Osteoblast (primary cell): ENCODE results near the gene LSP1. TPM values are rescaled to one million over a fixed set of nuclear protein-coding genes. Genes with fewer than 3 reads are reported as not detected.

Experiments
- DNase-seq: peaks from one replicate; pipeline ENCODE4 v3.0.0; 2011; ENCODE audit warnings: low spot score, mixed read lengths; ENCODE audit not compliant: insufficient read length; ENCODE audit errors: missing footprints
- H2AFZ ChIP-seq: 2 replicates; pipeline ENCODE4 v1.6.0; 2011; ENCODE audit warnings: mild to moderate bottlenecking, low read length
- H3K27ac ChIP-seq: 2 replicates; pipeline ENCODE4 v1.5.1; 2011; ENCODE audit warnings: mild to moderate bottlenecking, low read depth, low read length, moderate library complexity
- H3K27me3 ChIP-seq: 2 replicates; pipeline ENCODE4 v1.6.0; 2012; ENCODE audit warnings: mild to moderate bottlenecking, control low read depth, inconsistent platforms, low read length, moderate library complexity; ENCODE audit not compliant: insufficient read depth
- H3K36me3 ChIP-seq: 2 replicates; pipeline ENCODE4 v1.5.1; 2011; ENCODE audit warnings: mild to moderate bottlenecking, low read length, control low read depth, moderate library complexity; ENCODE audit not compliant: insufficient read depth
- H3K4me1 ChIP-seq: 2 replicates; pipeline ENCODE4 v1.5.1; 2011; ENCODE audit warnings: mild to moderate bottlenecking, low read length, control low read depth, moderate library complexity; ENCODE audit not compliant: insufficient read depth
- H3K4me2 ChIP-seq: 2 replicates; pipeline ENCODE4 v1.6.0; 2011; ENCODE audit warnings: mild to moderate bottlenecking, low read length; ENCODE audit not compliant: insufficient read depth
- H3K4me3 ChIP-seq: fragments of 200-600 bp; sonication (generic); 3 replicates; pipeline ENCODE4 v1.5.1; 2012; ENCODE audit warnings: mild to moderate bottlenecking, low read length, inconsistent platforms; ENCODE audit not compliant: insufficient read depth
- H3K79me2 ChIP-seq: 2 replicates; pipeline ENCODE4 v1.6.0; 2012; ENCODE audit warnings: mild to moderate bottlenecking, low read length, control low read depth, inconsistent platforms; ENCODE audit not compliant: insufficient read depth
- H3K9me3 ChIP-seq: 2 replicates; pipeline ENCODE4 v1.5.1; 2011; ENCODE audit warnings: low read depth, low read length, control low read depth
- H4K20me1 ChIP-seq: 2 replicates; pipeline ENCODE4 v1.6.0; 2012; ENCODE audit warnings: mild to moderate bottlenecking, low read length, control low read depth; ENCODE audit not compliant: insufficient read depth
- total RNA-seq: library from RNA; depleted of rRNA; stranded (reverse); fragments of >200 nt; gene quantifications from 2 replicates; pipeline ENCODE4 v1.2.3, GENCODE V29; 2012
- TF ChIP-seq, protein P1 (sequence below): IDR thresholded peaks from 2 replicates; pipeline ENCODE4 v1.5.1; 2011; ENCODE audit warnings: mild to moderate bottlenecking, low read depth, low read length, moderate library complexity; ENCODE audit errors: extremely low read depth

LSP1 gene
- total RNA-seq, 1 donor, result 54.6 TPM

DNA sequence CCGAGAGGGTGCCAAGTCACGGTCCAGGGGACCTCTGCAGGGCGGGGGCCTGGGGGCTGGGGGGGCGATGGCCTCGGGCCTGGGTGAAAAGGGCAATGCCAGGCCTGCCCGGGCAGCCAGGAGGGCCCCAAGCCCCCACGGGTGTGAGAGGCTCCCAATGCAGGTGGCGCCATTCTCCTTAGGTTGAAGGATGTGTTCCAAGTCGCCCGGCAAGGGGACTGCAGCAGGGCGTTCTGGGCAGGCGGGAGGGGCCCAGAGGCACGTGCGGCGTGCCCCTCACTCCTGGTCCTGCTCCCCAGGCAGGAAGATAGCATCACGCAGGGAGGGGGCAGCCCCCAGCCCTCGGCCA is 14.8 kb upstream of the LSP1 start:
- DNase-seq, result no peak
- no peaks in the 10 kb centered on the region for H4K20me1 ChIP-seq
- no peaks in the 10 kb centered on the region for H3K27me3 ChIP-seq
- H3K4me1 ChIP-seq, result no peaks in the 10 kb centered on the region
- H3K36me3 ChIP-seq, result no peaks in the 10 kb centered on the region
- H2AFZ ChIP-seq, result no peak overlapping the region
- TF ChIP-seq, protein P1, sequence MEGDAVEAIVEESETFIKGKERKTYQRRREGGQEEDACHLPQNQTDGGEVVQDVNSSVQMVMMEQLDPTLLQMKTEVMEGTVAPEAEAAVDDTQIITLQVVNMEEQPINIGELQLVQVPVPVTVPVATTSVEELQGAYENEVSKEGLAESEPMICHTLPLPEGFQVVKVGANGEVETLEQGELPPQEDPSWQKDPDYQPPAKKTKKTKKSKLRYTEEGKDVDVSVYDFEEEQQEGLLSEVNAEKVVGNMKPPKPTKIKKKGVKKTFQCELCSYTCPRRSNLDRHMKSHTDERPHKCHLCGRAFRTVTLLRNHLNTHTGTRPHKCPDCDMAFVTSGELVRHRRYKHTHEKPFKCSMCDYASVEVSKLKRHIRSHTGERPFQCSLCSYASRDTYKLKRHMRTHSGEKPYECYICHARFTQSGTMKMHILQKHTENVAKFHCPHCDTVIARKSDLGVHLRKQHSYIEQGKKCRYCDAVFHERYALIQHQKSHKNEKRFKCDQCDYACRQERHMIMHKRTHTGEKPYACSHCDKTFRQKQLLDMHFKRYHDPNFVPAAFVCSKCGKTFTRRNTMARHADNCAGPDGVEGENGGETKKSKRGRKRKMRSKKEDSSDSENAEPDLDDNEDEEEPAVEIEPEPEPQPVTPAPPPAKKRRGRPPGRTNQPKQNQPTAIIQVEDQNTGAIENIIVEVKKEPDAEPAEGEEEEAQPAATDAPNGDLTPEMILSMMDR, result no peak
- no peaks in the 10 kb centered on the region for H3K9me3 ChIP-seq
- H3K27ac ChIP-seq, result no peak overlapping the region
- H3K4me3 ChIP-seq, result no peak overlapping the region
- H3K79me2 ChIP-seq, result no peaks in the 10 kb centered on the region
- no peak overlapping the region for H3K4me2 ChIP-seq

DNA sequence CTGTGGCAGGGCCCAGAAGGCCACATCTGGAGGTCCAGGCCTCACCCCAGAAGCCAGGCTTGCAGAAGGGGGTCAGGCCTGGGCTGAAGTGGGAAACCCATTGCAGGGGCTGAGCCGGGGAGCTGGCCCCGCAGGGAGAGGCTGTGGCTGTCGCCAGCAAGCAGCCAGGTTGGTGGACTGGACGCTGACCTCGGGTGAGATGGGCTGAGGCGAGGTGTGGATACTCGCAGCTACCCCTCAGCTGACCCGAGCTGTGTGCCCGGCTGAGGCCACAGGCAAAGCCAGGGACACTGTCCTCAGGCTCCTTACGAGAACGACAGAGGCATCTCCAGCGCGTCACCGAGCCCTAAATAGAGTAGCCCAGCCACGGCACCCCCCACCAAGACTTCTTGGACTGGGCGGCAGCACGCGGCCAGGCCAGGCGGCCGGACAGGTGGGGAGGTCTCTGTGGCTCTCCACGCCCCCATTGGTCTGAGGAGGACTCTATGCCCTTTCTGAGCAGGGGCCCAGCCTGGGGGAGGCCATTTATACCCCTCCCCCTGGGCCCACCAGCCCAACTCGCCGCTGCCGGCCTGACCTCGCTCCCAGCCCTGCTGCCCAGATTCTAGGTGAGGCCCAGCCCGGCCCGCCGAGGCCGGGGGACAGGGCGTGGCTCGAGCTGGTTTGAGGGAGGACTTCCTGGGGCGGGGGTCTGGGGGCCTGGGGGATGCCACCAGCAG is 14.3 kb upstream of the LSP1 start, which contains the start of gene TNNI2:
TNNI2 (plus strand) TSS at position 556 of the 719 bp plus-strand sequence. CDS start 716 bp downstream, outside the sequence.
- Histone ChIP-seq H3K4me1 (no peaks in the 10 kb centered on the region), H3K36me3 (no peaks in the 10 kb centered on the region), H4K20me1 (no peaks in the 10 kb centered on the region), H2AFZ (no peak within 1 kb of the TSS), H3K4me3 (no peak within 1 kb of the TSS), H3K27ac (no peak within 1 kb of the TSS), H3K27me3 (no peaks in the 10 kb centered on the region), H3K79me2 (no peaks in the 10 kb centered on the region), H3K9me3 (no peaks in the 10 kb centered on the region), H3K4me2 (no peak within 1 kb of the TSS)
- no peak for DNase-seq
- TF ChIP-seq, protein P1, result no peak

DNA sequence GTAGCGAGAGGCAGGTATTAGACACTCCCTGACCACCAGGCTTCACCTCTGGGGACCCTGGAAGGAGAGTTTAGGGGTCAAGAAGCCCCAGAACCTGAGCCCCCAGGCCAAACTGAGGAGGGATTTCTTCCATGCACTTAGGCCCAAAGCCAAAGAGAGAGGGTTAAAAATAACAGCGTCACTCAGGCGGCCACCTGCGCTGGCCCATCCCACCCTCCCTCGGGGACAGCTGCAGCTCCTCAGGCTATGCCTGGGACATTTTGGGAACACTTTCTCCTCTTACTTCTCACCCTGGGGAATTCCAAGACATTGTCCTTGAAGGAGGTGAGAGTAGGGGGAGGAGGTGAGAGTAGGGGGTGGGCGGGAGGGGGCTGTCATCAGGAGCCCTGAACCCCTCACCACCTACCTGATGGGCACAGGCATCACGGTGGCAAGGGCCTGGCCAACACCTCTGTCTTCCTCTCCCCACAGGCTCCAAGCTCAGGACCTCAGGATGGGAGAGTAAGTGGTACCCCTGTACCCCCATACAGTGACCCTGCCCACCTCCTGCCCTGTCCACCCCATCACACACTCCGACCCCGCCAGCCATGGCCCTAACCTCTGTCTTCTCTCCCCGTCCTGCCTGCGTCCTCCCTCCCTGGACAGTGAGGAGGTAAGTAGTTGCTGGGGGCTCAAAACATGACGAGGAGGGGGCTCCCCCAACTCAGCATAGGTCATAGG is 13.5 kb upstream of the LSP1 start:
- TF ChIP-seq, protein P1, result no peak
- Histone ChIP-seq H3K27ac (no peak overlapping the region), H3K4me3 (no peak overlapping the region), H3K27me3 (no peaks in the 10 kb centered on the region), H2AFZ (no peak overlapping the region), H3K36me3 (no peaks in the 10 kb centered on the region), H4K20me1 (no peaks in the 10 kb centered on the region), H3K4me1 (no peaks in the 10 kb centered on the region), H3K4me2 (no peak overlapping the region), H3K79me2 (no peaks in the 10 kb centered on the region), H3K9me3 (no peaks in the 10 kb centered on the region)
- DNase-seq, result no peak
